ENCODE results near the gene QSOX1.

The QSOX1 gene

GRCh38 chr1:180165509-180166435 is 11.1 kb downstream of the QSOX1 start:
- TF ChIP-seq EZH2 (IDR thresholded peaks at IDR 0.05; ENCODE audit: borderline replicate concordance, low read length) (no peak), CTCF (IDR thresholded peaks at IDR 0.05; ENCODE audit: low read length) (no peak)
- H3K9me3 ChIP-seq (ENCODE audit: low read length): no peaks in the 10 kb centered on the region
- H3K79me2 ChIP-seq (ENCODE audit: insufficient read depth, low read length): no peaks in the 10 kb centered on the region
- no peaks in the 10 kb centered on the region for H3F3A ChIP-seq (ENCODE audit: insufficient read depth, low read length)
- H3K4me2 ChIP-seq (ENCODE audit: low read length): no peak overlapping the region
- H3K9me2 ChIP-seq (ENCODE audit: low read depth, low read length): no peaks in the 10 kb centered on the region
- H3K27me3 ChIP-seq (ENCODE audit: insufficient read depth, low read length): no peaks in the 10 kb centered on the region; the same call in 1 of the 2 replicates
- H3K36me3 ChIP-seq (ENCODE audit: insufficient read depth, low read length): no peaks in the 10 kb centered on the region
- no peak overlapping the region for H3K4me3 ChIP-seq (ENCODE audit: low read depth, low read length, poor library complexity, severe bottlenecking)
- H4K20me1 ChIP-seq (ENCODE audit: insufficient read depth, low read length): no peaks in the 10 kb centered on the region
- no peaks in the 10 kb centered on the region for H3K4me1 ChIP-seq (ENCODE audit: insufficient read depth, low read length, severe bottlenecking)
- no peak overlapping the region for H3K9ac ChIP-seq (ENCODE audit: low read length)
- H2AFZ ChIP-seq (ENCODE audit: low read length): no peak overlapping the region
- no peak overlapping the region for H3K27ac ChIP-seq (ENCODE audit: low read depth, low read length, poor library complexity, severe bottlenecking)

GRCh38 chr1:180166436-180166800 is 11.7 kb downstream of the QSOX1 start:
- H3F3A ChIP-seq (ENCODE audit: insufficient read depth, low read length): no peaks in the 10 kb centered on the region
- TF ChIP-seq EZH2 (IDR thresholded peaks at IDR 0.05; ENCODE audit: borderline replicate concordance, low read length): no peak
- no peak for TF ChIP-seq CTCF (IDR thresholded peaks at IDR 0.05; ENCODE audit: low read length)

GRCh38 chr1:180167021-180167701 is 12.5 kb downstream of the QSOX1 start:
- H3K79me2 ChIP-seq (ENCODE audit: insufficient read depth, low read length): no peaks in the 10 kb centered on the region
- H3K4me3 ChIP-seq (ENCODE audit: low read depth, low read length, poor library complexity, severe bottlenecking): no peak overlapping the region
- no peak overlapping the region for H3K27ac ChIP-seq (ENCODE audit: low read depth, low read length, poor library complexity, severe bottlenecking)
- no peak overlapping the region for H3K9ac ChIP-seq (ENCODE audit: low read length)
- H3K27me3 ChIP-seq (ENCODE audit: insufficient read depth, low read length): no peaks in the 10 kb centered on the region; the same call in 1 of the 2 replicates
- H4K20me1 ChIP-seq (ENCODE audit: insufficient read depth, low read length): no peaks in the 10 kb centered on the region
- H3K9me3 ChIP-seq (ENCODE audit: low read length): no peaks in the 10 kb centered on the region
- H3K9me2 ChIP-seq (ENCODE audit: low read depth, low read length): no peaks in the 10 kb centered on the region
- no peak overlapping the region for H2AFZ ChIP-seq (ENCODE audit: low read length)
- TF ChIP-seq EZH2 (IDR thresholded peaks at IDR 0.05; ENCODE audit: borderline replicate concordance, low read length) (no peak), CTCF (IDR thresholded peaks at IDR 0.05; ENCODE audit: low read length) (no peak)
- no peaks in the 10 kb centered on the region for H3K4me1 ChIP-seq (ENCODE audit: insufficient read depth, low read length, severe bottlenecking)
- H3K4me2 ChIP-seq (ENCODE audit: low read length): no peak overlapping the region
- no peaks in the 10 kb centered on the region for H3F3A ChIP-seq (ENCODE audit: insufficient read depth, low read length)
- H3K36me3 ChIP-seq (ENCODE audit: insufficient read depth, low read length): no peaks in the 10 kb centered on the region

More at GRCh38 chr1:180166436-180166800, 11.7 kb downstream of the QSOX1 start:
- Histone ChIP-seq H3K9me3 (ENCODE audit: low read length) (no peaks in the 10 kb centered on the region), H2AFZ (ENCODE audit: low read length) (no peak overlapping the region), H3K27ac (ENCODE audit: low read depth, low read length, poor library complexity, severe bottlenecking) (no peak overlapping the region), H3K9me2 (ENCODE audit: low read depth, low read length) (no peaks in the 10 kb centered on the region), H3K79me2 (ENCODE audit: insufficient read depth, low read length) (no peaks in the 10 kb centered on the region), H3K4me1 (ENCODE audit: insufficient read depth, low read length, severe bottlenecking) (no peaks in the 10 kb centered on the region), H3K4me3 (ENCODE audit: low read depth, low read length, poor library complexity, severe bottlenecking) (no peak overlapping the region), H4K20me1 (ENCODE audit: insufficient read depth, low read length) (no peaks in the 10 kb centered on the region), H3K4me2 (ENCODE audit: low read length) (no peak overlapping the region), H3K27me3 (ENCODE audit: insufficient read depth, low read length) (no peaks in the 10 kb centered on the region; the same call in 1 of the 2 replicates), H3K36me3 (ENCODE audit: insufficient read depth, low read length) (no peaks in the 10 kb centered on the region), H3K9ac (ENCODE audit: low read length) (no peak overlapping the region)

Measured in OCI-LY1 (cell line).